Neural progenitor cell (in vitro differentiated cells): ENCODE results near the gene THRA. TPM values are rescaled to one million over a fixed set of nuclear protein-coding genes. Genes with fewer than 3 reads are reported as not detected.

ENCODE experiments used
- DNase-seq: peaks from one replicate; pipeline ENCODE4 v3.0.0-alpha.2; 2016; ENCODE audit warnings: low spot score
- H2AFZ ChIP-seq: fragments of 200-600 bp; sonication (generic); replicated peaks from 2 replicates; pipeline ENCODE4 v1.6.1; 2016; ENCODE audit warnings: antibody characterized with exemption
- H3F3A ChIP-seq: fragments of 200-600 bp; sonication (generic); 2 replicates; pipeline ENCODE4 v1.6.1; 2016; ENCODE audit warnings: antibody characterized with exemption, low read depth
- H3K27ac ChIP-seq: fragments of 200-600 bp; sonication (generic); 2 replicates; pipeline ENCODE4 v1.5.1; 2016; ENCODE audit warnings: mild to moderate bottlenecking
- H3K27me3 ChIP-seq: fragments of 200-600 bp; sonication (generic); 2 replicates; pipeline ENCODE4 v1.6.1; 2016; ENCODE audit warnings: mild to moderate bottlenecking, moderate library complexity
- H3K36me3 ChIP-seq: fragments of 200-600 bp; sonication (generic); 2 replicates; pipeline ENCODE4 v1.5.1; 2016
- H3K4me1 ChIP-seq: fragments of 200-600 bp; sonication (generic); 2 replicates; pipeline ENCODE4 v1.6.1; 2016; ENCODE audit warnings: mixed run types
- H3K4me2 ChIP-seq: fragments of 200-600 bp; sonication (generic); 2 replicates; pipeline ENCODE4 v1.6.1; 2016
- H3K4me3 ChIP-seq: fragments of 200-600 bp; sonication (generic); 2 replicates; pipeline ENCODE4 v1.5.1; 2016
- H3K79me2 ChIP-seq: fragments of 200-600 bp; sonication (generic); 2 replicates; pipeline ENCODE4 v1.6.1; 2016; ENCODE audit warnings: low read depth
- H3K9ac ChIP-seq: fragments of 200-600 bp; sonication (generic); 2 replicates; pipeline ENCODE4 v1.6.1; 2016
- H3K9me3 ChIP-seq: fragments of 200-600 bp; sonication (generic); 2 replicates; pipeline ENCODE4 v1.5.1; 2016; ENCODE audit warnings: low read depth
- H4K20me1 ChIP-seq: fragments of 200-600 bp; sonication (generic); 2 replicates; pipeline ENCODE4 v1.6.1; 2016; ENCODE audit warnings: low read depth
- H3K27ac Mint-ChIP-seq: 3 replicates; pipeline ENCODE4 v1.8.0; 2021; ENCODE audit warnings: mixed read lengths
- H3K27me3 Mint-ChIP-seq: 2 replicates; pipeline ENCODE4 v1.8.0; 2022; ENCODE audit warnings: low read depth, mild to moderate bottlenecking, inconsistent platforms, moderate library complexity, mixed read lengths; ENCODE audit not compliant: insufficient read depth
- H3K36me3 Mint-ChIP-seq: 3 replicates; pipeline ENCODE4 v1.8.0; 2021; ENCODE audit warnings: mixed read lengths
- H3K4me1 Mint-ChIP-seq: 3 replicates; pipeline ENCODE4 v1.8.0; 2021; ENCODE audit warnings: mixed read lengths
- H3K4me3 Mint-ChIP-seq: 3 replicates; pipeline ENCODE4 v1.8.0; 2021; ENCODE audit warnings: mild to moderate bottlenecking, moderate library complexity, mixed read lengths
- H3K9me3 Mint-ChIP-seq: 3 replicates; pipeline ENCODE4 v1.8.0; 2020; ENCODE audit warnings: mixed read lengths
- CTCF ChIP-seq: fragments of 200-600 bp; sonication (generic); IDR thresholded peaks from 2 replicates; pipeline ENCODE4 v1.5.1; 2017; ENCODE audit warnings: antibody characterized with exemption, mild to moderate bottlenecking
- EZH2 ChIP-seq: fragments of 200-600 bp; sonication (generic); IDR thresholded peaks from 2 replicates; pipeline ENCODE4 v1.6.1; 2017; ENCODE audit warnings: antibody characterized with exemption, mild to moderate bottlenecking, moderate library complexity
- EZH2phosphoT487 ChIP-seq: fragments of 200-600 bp; sonication (generic); IDR thresholded peaks from 2 replicates; pipeline ENCODE4 v1.6.1; 2017; ENCODE audit warnings: antibody characterized with exemption
- total RNA-seq: library from RNA; depleted of rRNA; stranded (reverse); fragments of >200 nt; gene quantifications from 2 replicates; pipeline ENCODE4 v1.2.3, GENCODE V29; 2015; ENCODE audit warnings: low replicate concordance

Gene THRA
- total RNA-seq, 1 donor from 2014 or later, result 14.5 TPM

GRCh38 chr17:40063187-40063771, 514 bp downstream of the THRA start:
- H3K4me2 ChIP-seq, result peak overlapping the region; percentile 95
- H3K9ac ChIP-seq, result peak overlapping the region; percentile 79
- peak; percentile 82 for DNase-seq
- Mint-ChIP-seq H3K4me3 (peak overlapping the region; percentile 95), H3K36me3 (no peaks in the 10 kb centered on the region), H3K4me1 (peaks cover 68% of the 10 kb centered on the region), H3K27ac (no peak overlapping the region), H3K27me3 (peaks cover 12% of the 10 kb centered on the region), H3K9me3 (no peaks in the 10 kb centered on the region)
- H4K20me1 ChIP-seq, result peaks cover 7% of the 10 kb centered on the region
- peaks cover 23% of the 10 kb centered on the region for H3F3A ChIP-seq
- H3K4me1 ChIP-seq, result peaks cover 43% of the 10 kb centered on the region
- peak overlapping the region; percentile 83 for H2AFZ ChIP-seq
- H3K79me2 ChIP-seq, result peaks cover 21% of the 10 kb centered on the region
- no peaks in the 10 kb centered on the region for H3K36me3 ChIP-seq
- no peaks in the 10 kb centered on the region for H3K9me3 ChIP-seq
- TF ChIP-seq EZH2, result peak; percentile 25
- TF ChIP-seq CTCF, result no peak
- no peak for TF ChIP-seq EZH2phosphoT487
- H3K27me3 ChIP-seq, result peaks cover 11% of the 10 kb centered on the region
- peak overlapping the region; percentile 98 for H3K4me3 ChIP-seq
- H3K27ac ChIP-seq, result no peak overlapping the region

- Histone ChIP-seq H4K20me1 (peaks cover 7% of the 10 kb centered on the region), H3K9ac (peak overlapping the region; percentile 79), H3K36me3 (no peaks in the 10 kb centered on the region), H3F3A (peaks cover 28% of the 10 kb centered on the region), H3K27ac (no peak overlapping the region), H3K9me3 (no peaks in the 10 kb centered on the region), H3K79me2 (peaks cover 21% of the 10 kb centered on the region), H2AFZ (no peak overlapping the region), H3K4me2 (peak overlapping the region; percentile 95), H3K4me1 (peaks cover 50% of the 10 kb centered on the region), H3K27me3 (peaks cover 11% of the 10 kb centered on the region), H3K4me3 (peak overlapping the region; percentile 98)
- H3K27me3 Mint-ChIP-seq, result peaks cover 8% of the 10 kb centered on the region
- no peak for DNase-seq
- no peak overlapping the region for H3K27ac Mint-ChIP-seq
- no peaks in the 10 kb centered on the region for H3K9me3 Mint-ChIP-seq
- no peaks in the 10 kb centered on the region for H3K36me3 Mint-ChIP-seq
- peaks cover 74% of the 10 kb centered on the region for H3K4me1 Mint-ChIP-seq
- peak overlapping the region; percentile 95 for H3K4me3 Mint-ChIP-seq
- TF ChIP-seq EZH2phosphoT487 (no peak), CTCF (no peak), EZH2 (no peak)
Measured at GRCh38 chr17:40063901-40064531, 1.3 kb downstream of the THRA start.

- peak overlapping the region; percentile 98 for H3K4me3 ChIP-seq
- peaks cover 21% of the 10 kb centered on the region for H3K79me2 ChIP-seq
- no peaks in the 10 kb centered on the region for H3K36me3 ChIP-seq
- peaks cover 62% of the 10 kb centered on the region for H3K4me1 ChIP-seq
- Mint-ChIP-seq H3K27ac (peak overlapping the region; percentile 78), H3K4me3 (peak overlapping the region; percentile 95), H3K4me1 (peaks cover 82% of the 10 kb centered on the region), H3K27me3 (peaks cover 7% of the 10 kb centered on the region), H3K36me3 (no peaks in the 10 kb centered on the region), H3K9me3 (no peaks in the 10 kb centered on the region)
- no peak for TF ChIP-seq CTCF
- H3K9me3 ChIP-seq, result no peaks in the 10 kb centered on the region
- peak; percentile 68 for DNase-seq
- peaks cover 11% of the 10 kb centered on the region for H3K27me3 ChIP-seq
- H3K9ac ChIP-seq, result peak overlapping the region; percentile 2
- H3K4me2 ChIP-seq, result peak overlapping the region; percentile 95
- H3K27ac ChIP-seq, result no peak overlapping the region
- no peak overlapping the region for H2AFZ ChIP-seq
- peaks cover 28% of the 10 kb centered on the region for H3F3A ChIP-seq
- H4K20me1 ChIP-seq, result peaks cover 7% of the 10 kb centered on the region
Measured at GRCh38 chr17:40064971-40065768, 2.4 kb downstream of the THRA start.
